Tibial artery (tissue), 4 donors: Measurements from ENCODE around the gene EFHC2.
"Not testable (repeated sequence)": the region's sequence is repeated elsewhere in the genome, so short reads cannot be mapped to it uniquely, and the experiment has no call there.

Source experiments
- DNase-seq, 2 donors: peaks; one replicate each; pipeline ENCODE4 v3.0.0-alpha.2; 2019
- H3K27ac ChIP-seq, 2 donors: fragments of 200-600 bp; sonication (generic) in 1 of 2; 1 replicate in 1 of 2; 2 replicates in 1 of 2; pipeline ENCODE4 v1.5.1; 2018 to 2019; ENCODE audit warnings: mild to moderate bottlenecking in 1 of 2
- H3K27me3 ChIP-seq, 2 donors: fragments of 200-600 bp; sonication (generic) in 1 of 2; one replicate each; pipeline versions ENCODE4 v1.5.1 to v1.6.0; 2016 to 2019
- H3K36me3 ChIP-seq, 3 donors: fragments of 200-600 bp; sonication (generic) in 2 of 3; one replicate each; pipeline ENCODE4 v1.5.1; 2016 to 2019; ENCODE audit warnings: mild to moderate bottlenecking in 2 of 3
- H3K4me1 ChIP-seq, 4 donors: fragments of 200-600 bp; sonication (generic) in 2 of 4; 1 replicate in 3 of 4; 2 replicates in 1 of 4; pipeline ENCODE4 v1.5.1; 2016 to 2019
- H3K4me3 ChIP-seq, 2 donors: fragments of 200-600 bp; sonication (generic) in 1 of 2; 1 replicate in 1 of 2; 2 replicates in 1 of 2; pipeline ENCODE4 v1.5.1; 2018 to 2019; ENCODE audit warnings: mild to moderate bottlenecking in 2 of 2
- H3K9me3 ChIP-seq, 3 donors: fragments of 200-600 bp; sonication (generic) in 1 of 3; one replicate each; pipeline ENCODE4 v1.5.1; 2016 to 2019
- intact Hi-C: fragments of 100-400 bp; cut with DNase I; formaldehyde crosslinking; loops from one replicate; pipeline ENCODE4 v1.15.0; 2023; ENCODE audit warnings: low total_unique reads
- TF ChIP-seq, protein P1 (sequence below), 2 experiments: fragments of 200-600 bp in 1 of 2; fragments of 450-650 bp in 1 of 2; IDR thresholded peaks; one replicate each; pipeline ENCODE4 v1.5.1; 2017 to 2019; ENCODE audit warnings: antibody characterized with exemption in 2 of 2, mild to moderate bottlenecking in 1 of 2, moderate library complexity in 1 of 2

Gene EFHC2

DNA sequence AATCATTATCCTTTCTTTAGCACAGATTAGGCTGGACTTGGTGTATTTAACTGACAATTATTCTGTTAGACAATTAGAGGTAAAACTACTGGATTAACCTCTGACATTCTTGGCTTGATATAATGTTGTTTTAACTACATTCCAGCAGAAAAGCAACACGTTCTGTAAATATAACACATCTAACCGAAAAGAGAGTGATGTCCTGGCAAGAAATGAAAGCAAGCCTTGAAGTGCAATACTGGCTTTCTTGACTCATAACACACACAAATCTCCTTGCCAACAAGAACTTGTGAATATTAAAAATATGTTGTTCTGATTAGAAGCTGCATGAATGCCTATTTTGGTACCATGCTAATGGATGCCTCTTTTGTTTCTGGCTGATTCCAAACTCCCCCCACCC lies 76.4 kb downstream of the EFHC2 start:
- Histone ChIP-seq H3K4me1 (no peaks in the 10 kb centered on the region), H3K27ac (no peak overlapping the region), H3K27me3 (no peaks in the 10 kb centered on the region), H3K4me3 (no peak overlapping the region), H3K9me3 (no peaks in the 10 kb centered on the region), H3K36me3 (no peaks in the 10 kb centered on the region)
- DNase-seq: no peak
- intact Hi-C loops: no loop called here
- TF ChIP-seq, protein P1, sequence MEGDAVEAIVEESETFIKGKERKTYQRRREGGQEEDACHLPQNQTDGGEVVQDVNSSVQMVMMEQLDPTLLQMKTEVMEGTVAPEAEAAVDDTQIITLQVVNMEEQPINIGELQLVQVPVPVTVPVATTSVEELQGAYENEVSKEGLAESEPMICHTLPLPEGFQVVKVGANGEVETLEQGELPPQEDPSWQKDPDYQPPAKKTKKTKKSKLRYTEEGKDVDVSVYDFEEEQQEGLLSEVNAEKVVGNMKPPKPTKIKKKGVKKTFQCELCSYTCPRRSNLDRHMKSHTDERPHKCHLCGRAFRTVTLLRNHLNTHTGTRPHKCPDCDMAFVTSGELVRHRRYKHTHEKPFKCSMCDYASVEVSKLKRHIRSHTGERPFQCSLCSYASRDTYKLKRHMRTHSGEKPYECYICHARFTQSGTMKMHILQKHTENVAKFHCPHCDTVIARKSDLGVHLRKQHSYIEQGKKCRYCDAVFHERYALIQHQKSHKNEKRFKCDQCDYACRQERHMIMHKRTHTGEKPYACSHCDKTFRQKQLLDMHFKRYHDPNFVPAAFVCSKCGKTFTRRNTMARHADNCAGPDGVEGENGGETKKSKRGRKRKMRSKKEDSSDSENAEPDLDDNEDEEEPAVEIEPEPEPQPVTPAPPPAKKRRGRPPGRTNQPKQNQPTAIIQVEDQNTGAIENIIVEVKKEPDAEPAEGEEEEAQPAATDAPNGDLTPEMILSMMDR (IDR thresholded peaks at IDR 0.05): no peak

- H3K27me3 ChIP-seq: no peaks in the 10 kb centered on the region
These were observed 77.9 kb downstream of the EFHC2 start for GRCh38 chrX:44265559-44265958.

DNA sequence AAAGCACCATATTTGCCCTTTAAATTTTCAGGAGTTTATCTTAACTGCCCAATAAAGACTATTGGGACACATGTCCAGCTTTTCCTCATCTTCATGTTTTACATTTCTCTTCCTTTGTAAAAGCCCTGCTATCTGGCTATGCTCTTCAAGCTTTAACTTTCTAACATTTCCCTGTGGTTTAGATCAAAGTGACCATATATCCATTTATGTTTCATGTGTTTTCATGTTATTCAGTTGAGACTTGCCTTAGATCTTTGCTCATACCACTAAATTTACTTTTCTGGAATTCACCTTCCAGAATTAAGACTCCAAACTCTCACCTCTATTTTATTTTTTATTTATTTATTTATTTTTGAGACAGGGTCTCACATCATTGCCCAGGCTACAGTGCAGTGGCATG lies 78.5 kb downstream of the EFHC2 start:
- intact Hi-C loops: no loop called here
- H3K27me3 ChIP-seq: no peaks in the 10 kb centered on the region
- H3K9me3 ChIP-seq: no peaks in the 10 kb centered on the region
- TF ChIP-seq, protein P1 (IDR thresholded peaks at IDR 0.05): no peak
- no peak overlapping the region for H3K4me3 ChIP-seq
- no peaks in the 10 kb centered on the region for H3K4me1 ChIP-seq
- H3K27ac ChIP-seq: no peak overlapping the region
- no peaks in the 10 kb centered on the region for H3K36me3 ChIP-seq
- DNase-seq: no peak

More at GRCh38 chrX:44265559-44265958, 77.9 kb downstream of the EFHC2 start:
- intact Hi-C loops: no loop called here
- TF ChIP-seq, protein P1 (IDR thresholded peaks at IDR 0.05): no peak
- H3K27ac ChIP-seq: no peak overlapping the region
- H3K4me3 ChIP-seq: no peak overlapping the region
- H3K9me3 ChIP-seq: no peaks in the 10 kb centered on the region
- H3K4me1 ChIP-seq: no peaks in the 10 kb centered on the region
- H3K36me3 ChIP-seq: no peaks in the 10 kb centered on the region
- no peak for DNase-seq

DNA sequence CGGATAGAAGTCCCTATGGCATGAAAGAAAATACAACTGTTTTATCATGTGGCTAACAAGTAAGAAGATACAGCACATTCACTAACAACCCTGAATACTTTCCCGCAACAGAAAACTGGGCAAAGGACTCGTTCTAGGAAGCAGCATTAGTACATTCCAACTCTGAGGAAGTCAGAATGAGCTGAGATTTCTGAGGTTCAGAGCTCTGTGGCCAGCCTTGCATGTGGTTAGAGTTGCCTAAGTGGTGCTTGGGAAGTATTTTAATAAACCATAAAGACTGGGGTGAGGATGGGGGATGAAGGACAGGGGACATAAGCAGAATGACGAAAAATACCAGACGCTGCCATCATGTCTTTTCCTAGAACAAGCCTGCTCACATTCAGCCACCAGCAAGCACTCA lies 82.2 kb downstream of the EFHC2 start:
- intact Hi-C loops: no loop called here
- no peak for DNase-seq
- Histone ChIP-seq H3K36me3 (no peaks in the 10 kb centered on the region), H3K9me3 (no peaks in the 10 kb centered on the region), H3K4me3 (no peak overlapping the region), H3K4me1 (no peaks in the 10 kb centered on the region), H3K27ac (no peak overlapping the region), H3K27me3 (no peaks in the 10 kb centered on the region)
- TF ChIP-seq, protein P1 (IDR thresholded peaks at IDR 0.05): no peak

DNA sequence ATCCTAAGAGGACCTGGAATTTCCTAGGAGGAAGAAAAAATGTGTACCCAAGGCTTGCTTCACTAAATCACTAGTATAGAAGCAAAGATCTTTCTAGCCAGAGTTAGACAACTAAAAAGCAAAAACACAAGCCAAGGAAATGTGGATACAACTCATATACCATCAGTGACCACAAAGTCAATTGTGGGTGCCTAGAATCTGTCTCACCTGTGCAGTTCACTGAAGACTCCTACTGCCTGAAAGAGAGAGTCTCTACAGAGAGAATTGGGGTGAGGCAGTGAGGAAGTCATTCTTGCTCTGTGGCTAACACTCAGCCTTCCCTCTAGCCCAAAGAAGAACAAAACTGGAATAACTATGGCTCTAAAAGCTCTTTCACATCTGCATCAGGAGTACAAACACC lies 82.9 kb downstream of the EFHC2 start:
- no peak overlapping the region for H3K4me3 ChIP-seq
- no peaks in the 10 kb centered on the region for H3K27me3 ChIP-seq
- H3K36me3 ChIP-seq: no peaks in the 10 kb centered on the region
- no peak overlapping the region for H3K27ac ChIP-seq
- H3K9me3 ChIP-seq: no peaks in the 10 kb centered on the region
- TF ChIP-seq, protein P1 (IDR thresholded peaks at IDR 0.05): no peak
- no peaks in the 10 kb centered on the region for H3K4me1 ChIP-seq
- DNase-seq: no peak
- intact Hi-C loops: no loop called here

GRCh38 chrX:44255742-44256141 lies 87.7 kb downstream of the EFHC2 start:
- intact Hi-C loops, H3K36me3 ChIP-seq, H3K4me3 ChIP-seq, DNase-seq, H3K9me3 ChIP-seq, H3K27ac ChIP-seq, H3K27me3 ChIP-seq, H3K4me1 ChIP-seq: not testable (repeated sequence)
